Measurements from ENCODE around the gene DDAH1. TPM values are rescaled to one million over a fixed set of nuclear protein-coding genes. Genes with fewer than 3 reads are reported as not detected.

The DDAH1 gene
- total RNA-seq, 1 donor from 2014 or later: 5.4 TPM

GRCh38 chr1:85454214-85454613 lies 10.7 kb downstream of the DDAH1 start:
- Mint-ChIP-seq H3K4me1 (ENCODE audit: low read depth, unreplicated experiment) (no peaks in the 10 kb centered on the region), H3K27me3 (ENCODE audit: unreplicated experiment) (no peaks in the 10 kb centered on the region), H3K4me3 (ENCODE audit: unreplicated experiment) (no peak overlapping the region), H3K27ac (ENCODE audit: unreplicated experiment) (no peak overlapping the region), H3K9me3 (ENCODE audit: unreplicated experiment) (no peaks in the 10 kb centered on the region), H3K36me3 (ENCODE audit: unreplicated experiment) (no peaks in the 10 kb centered on the region)
- no peak for TF ChIP-seq CTCF (IDR thresholded peaks at IDR 0.05; ENCODE audit: partially characterized antibody, unreplicated experiment)
- DNase-seq: no peak

DNA sequence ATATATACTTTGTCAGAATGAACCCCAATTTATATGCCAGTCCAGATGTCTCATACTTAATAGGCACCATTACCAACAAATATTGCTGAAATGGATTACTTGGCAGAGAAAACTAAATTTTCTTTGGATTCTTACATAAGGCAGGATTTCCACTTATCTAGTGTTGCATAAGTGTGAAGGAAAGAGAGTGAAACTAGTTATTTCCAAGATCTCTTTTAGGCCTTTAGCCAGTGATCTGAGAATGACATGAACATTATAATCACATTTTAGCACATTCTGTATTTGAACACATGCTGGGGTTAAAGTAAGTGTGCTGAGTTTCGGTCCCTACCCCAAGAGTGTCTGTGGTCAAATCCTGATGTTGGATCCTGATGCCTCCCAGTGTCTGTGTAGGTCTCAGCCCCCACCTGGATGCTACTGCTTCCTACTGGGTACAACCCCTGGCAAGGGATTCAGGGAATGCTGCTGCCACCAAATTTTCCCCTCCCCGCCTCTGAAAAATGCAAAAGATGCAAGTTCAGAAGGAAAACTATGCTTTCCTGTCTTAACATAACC lies 11.2 kb downstream of the DDAH1 start:
- DNase-seq: no peak
- H3K36me3 Mint-ChIP-seq (ENCODE audit: unreplicated experiment): no peaks in the 10 kb centered on the region
- no peak for TF ChIP-seq CTCF (IDR thresholded peaks at IDR 0.05; ENCODE audit: partially characterized antibody, unreplicated experiment)
- H3K27ac Mint-ChIP-seq (ENCODE audit: unreplicated experiment): no peak overlapping the region
- H3K9me3 Mint-ChIP-seq (ENCODE audit: unreplicated experiment): no peaks in the 10 kb centered on the region
- no peak overlapping the region for H3K4me3 Mint-ChIP-seq (ENCODE audit: unreplicated experiment)
- no peaks in the 10 kb centered on the region for H3K27me3 Mint-ChIP-seq (ENCODE audit: unreplicated experiment)
- no peaks in the 10 kb centered on the region for H3K4me1 Mint-ChIP-seq (ENCODE audit: low read depth, unreplicated experiment)

DNA sequence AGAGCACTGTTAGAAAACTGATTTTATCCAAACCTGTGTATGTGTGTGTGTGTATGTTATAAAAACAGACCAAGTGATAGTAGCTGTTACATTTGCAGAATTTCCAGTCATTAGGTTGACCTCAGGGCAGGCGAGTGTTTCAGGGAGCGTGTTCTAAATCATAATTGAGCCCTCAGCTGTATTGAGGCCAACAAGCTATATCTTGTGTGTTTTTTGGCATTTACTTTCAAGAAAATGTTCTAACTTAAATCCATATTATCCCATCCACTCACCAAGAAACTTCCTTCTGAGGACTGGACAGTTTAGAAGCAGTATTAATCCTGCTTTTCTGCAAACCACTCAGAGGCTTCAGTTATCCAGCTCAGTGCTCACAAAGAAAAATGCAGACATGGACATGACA lies 12.0 kb downstream of the DDAH1 start:
- H3K36me3 Mint-ChIP-seq (ENCODE audit: unreplicated experiment): no peaks in the 10 kb centered on the region
- H3K27me3 Mint-ChIP-seq (ENCODE audit: unreplicated experiment): no peaks in the 10 kb centered on the region
- H3K4me3 Mint-ChIP-seq (ENCODE audit: unreplicated experiment): no peak overlapping the region
- no peak overlapping the region for H3K27ac Mint-ChIP-seq (ENCODE audit: unreplicated experiment)
- no peak for TF ChIP-seq CTCF (IDR thresholded peaks at IDR 0.05; ENCODE audit: partially characterized antibody, unreplicated experiment)
- H3K4me1 Mint-ChIP-seq (ENCODE audit: low read depth, unreplicated experiment): no peaks in the 10 kb centered on the region
- H3K9me3 Mint-ChIP-seq (ENCODE audit: unreplicated experiment): no peaks in the 10 kb centered on the region
- DNase-seq: no peak

DNA sequence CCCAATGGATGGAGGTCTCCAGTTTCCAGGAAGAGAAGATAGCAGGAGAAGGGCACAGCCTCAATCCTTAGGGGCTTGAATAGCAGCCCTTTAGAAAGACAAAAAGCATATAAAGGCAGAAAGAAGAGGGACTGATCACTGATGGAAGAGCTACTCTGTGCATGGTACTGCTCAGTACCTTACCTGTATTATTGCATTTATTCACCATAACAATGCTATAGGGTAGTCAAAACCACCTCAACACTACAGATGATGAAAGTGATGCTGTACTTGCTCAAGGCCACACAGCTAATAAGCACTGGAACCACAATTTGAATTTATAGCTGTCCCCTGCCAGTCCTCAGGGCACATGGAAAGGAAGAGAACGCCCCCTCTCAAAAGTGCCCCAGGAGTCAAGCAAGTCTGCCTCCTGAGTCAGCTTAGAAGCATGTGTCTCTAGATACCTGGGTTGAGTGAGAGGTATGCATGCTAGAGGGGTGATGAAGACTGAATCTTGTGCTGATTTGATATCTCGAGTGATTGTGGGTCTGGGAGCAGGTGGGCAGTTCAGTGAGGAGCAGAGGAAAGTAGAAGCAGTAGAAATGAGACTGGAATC lies 13.6 kb downstream of the DDAH1 start:
- no peaks in the 10 kb centered on the region for H3K36me3 Mint-ChIP-seq (ENCODE audit: unreplicated experiment)
- no peaks in the 10 kb centered on the region for H3K27me3 Mint-ChIP-seq (ENCODE audit: unreplicated experiment)
- DNase-seq: no peak
- H3K9me3 Mint-ChIP-seq (ENCODE audit: unreplicated experiment): no peaks in the 10 kb centered on the region
- no peak overlapping the region for H3K27ac Mint-ChIP-seq (ENCODE audit: unreplicated experiment)
- TF ChIP-seq CTCF (IDR thresholded peaks at IDR 0.05; ENCODE audit: partially characterized antibody, unreplicated experiment): no peak
- H3K4me3 Mint-ChIP-seq (ENCODE audit: unreplicated experiment): no peak overlapping the region
- H3K4me1 Mint-ChIP-seq (ENCODE audit: low read depth, unreplicated experiment): peaks cover 4% of the 10 kb centered on the region

GRCh38 chr1:85450832-85451231 lies 14.1 kb downstream of the DDAH1 start:
- no peaks in the 10 kb centered on the region for H3K36me3 Mint-ChIP-seq (ENCODE audit: unreplicated experiment)
- H3K27ac Mint-ChIP-seq (ENCODE audit: unreplicated experiment): no peak overlapping the region

More at GRCh38 chr1:85450832-85451231, 14.1 kb downstream of the DDAH1 start:
- no peak overlapping the region for H3K4me3 Mint-ChIP-seq (ENCODE audit: unreplicated experiment)
- no peaks in the 10 kb centered on the region for H3K9me3 Mint-ChIP-seq (ENCODE audit: unreplicated experiment)
- H3K27me3 Mint-ChIP-seq (ENCODE audit: unreplicated experiment): no peaks in the 10 kb centered on the region
- H3K4me1 Mint-ChIP-seq (ENCODE audit: low read depth, unreplicated experiment): peaks cover 4% of the 10 kb centered on the region
- TF ChIP-seq CTCF (IDR thresholded peaks at IDR 0.05; ENCODE audit: partially characterized antibody, unreplicated experiment): no peak
- no peak for DNase-seq
